Activated CD8-positive, alpha-beta memory T cell treated with anti-CD3 and anti-CD28 coated beads, Interleukin-2, amount 50 U/mL, for 24 hours (primary cell): ENCODE results near the gene GPATCH2.
"Not testable (repeated sequence)": the region's sequence is repeated elsewhere in the genome, so short reads cannot be mapped to it uniquely, and the experiment has no call there.

Experiments used
- DNase-seq: peaks from one replicate; pipeline ENCODE4 v3.0.0-alpha.2; 2020; ENCODE audit errors: extremely low read depth

GPATCH2 gene

GRCh38 chr1:217584286-217584811 lies 46.5 kb downstream of the GPATCH2 start:
- not testable (repeated sequence) for DNase-seq

GRCh38 chr1:217577336-217577735 lies 53.6 kb downstream of the GPATCH2 start:
- no peak for DNase-seq

GRCh38 chr1:217574265-217574949 lies 56.5 kb downstream of the GPATCH2 start:
- DNase-seq, result no peak

- no peak for DNase-seq
Observed at GRCh38 chr1:217569021-217569420, 61.9 kb downstream of the GPATCH2 start.

- no peak for DNase-seq
Observed at GRCh38 chr1:217568200-217568599, 62.7 kb downstream of the GPATCH2 start.

GRCh38 chr1:217564833-217565232 lies 66.1 kb downstream of the GPATCH2 start:
- DNase-seq, result no peak

- no peak for DNase-seq
Observed at GRCh38 chr1:217564207-217564606, 66.7 kb downstream of the GPATCH2 start.

- no peak for DNase-seq
Observed at GRCh38 chr1:217563179-217563578, 67.7 kb downstream of the GPATCH2 start.

GRCh38 chr1:217562229-217562878 lies 68.5 kb downstream of the GPATCH2 start:
- no peak for DNase-seq

- DNase-seq, result no peak
Observed at GRCh38 chr1:217561446-217561845, 69.4 kb downstream of the GPATCH2 start.

GRCh38 chr1:217554849-217555248 lies 76.0 kb downstream of the GPATCH2 start:
- DNase-seq, result no peak

GRCh38 chr1:217553949-217554509 lies 76.9 kb downstream of the GPATCH2 start:
- DNase-seq, result no peak

- no peak for DNase-seq
Observed at GRCh38 chr1:217552339-217552951, 78.4 kb downstream of the GPATCH2 start.

- no peak for DNase-seq
Observed at GRCh38 chr1:217542837-217543236, 88.1 kb downstream of the GPATCH2 start.

- no peak for DNase-seq
Observed at GRCh38 chr1:217542136-217542777, 88.6 kb downstream of the GPATCH2 start.

- no peak for DNase-seq
Observed at GRCh38 chr1:217540321-217540720, 90.6 kb downstream of the GPATCH2 start.

- DNase-seq, result no peak
Observed at GRCh38 chr1:217539510-217539909, 91.4 kb downstream of the GPATCH2 start.

GRCh38 chr1:217535601-217536377 lies 95.1 kb downstream of the GPATCH2 start:
- no peak for DNase-seq

GRCh38 chr1:217534566-217534965 lies 96.3 kb downstream of the GPATCH2 start:
- DNase-seq, result no peak

GRCh38 chr1:217528271-217528670 lies 102.6 kb downstream of the GPATCH2 start:
- DNase-seq, result no peak

- no peak for DNase-seq
Observed at GRCh38 chr1:217527151-217527550, 103.7 kb downstream of the GPATCH2 start.
